Measurements from ENCODE around the gene CDC42EP4. TPM values are rescaled to one million over a fixed set of nuclear protein-coding genes. Genes with fewer than 3 reads are reported as not detected.

The CDC42EP4 gene
- total RNA-seq, 2 donors from 2014 or later: 38.5 to 49.7 TPM

- H3K27ac ChIP-seq (ENCODE audit: low read depth, low read length): no peak overlapping the region
- H3K27me3 Mint-ChIP-seq (ENCODE audit: insufficient read depth): no peaks in the 10 kb centered on the region
- WGBS, 2 experiments (ENCODE audit: insufficient coverage in 1 of 2, insufficient read length in 1 of 2): 91% methylated on average over 8 of the region's 8 CpGs; no CpG with 5 or more reads in 1 of the 2 experiments
- DNase-seq: no peak
- TF ChIP-seq CTCF (conservative IDR thresholded peaks at IDR 0.05): no peak
- peaks cover 2% of the 10 kb centered on the region for H3K9me3 Mint-ChIP-seq
- no peaks in the 10 kb centered on the region for H3K36me3 ChIP-seq (ENCODE audit: control insufficient read depth, insufficient read depth, low read length)
- no peaks in the 10 kb centered on the region for H3K4me1 Mint-ChIP-seq
- no peaks in the 10 kb centered on the region for H3K27me3 ChIP-seq (ENCODE audit: control insufficient read depth, insufficient read depth, low read length, poor library complexity, severe bottlenecking)
- H3K36me3 Mint-ChIP-seq (ENCODE audit: low read depth): no peaks in the 10 kb centered on the region
- H3K4me3 Mint-ChIP-seq: no peak overlapping the region
- H3K27ac Mint-ChIP-seq: no peak overlapping the region
- no peaks in the 10 kb centered on the region for H3K4me1 ChIP-seq (ENCODE audit: control insufficient read depth, insufficient read depth, low read length)
- peaks cover 9% of the 10 kb centered on the region for H3K9me3 ChIP-seq (ENCODE audit: control insufficient read depth, low read length)
- H3K4me3 ChIP-seq (ENCODE audit: low read length): no peak overlapping the region
- H3K9ac ChIP-seq (ENCODE audit: extremely low read depth, low read length, poor library complexity, severe bottlenecking): no peak overlapping the region
These were observed 38.9 kb downstream of the CDC42EP4 start for GRCh38 chr17:73272906-73273218.

GRCh38 chr17:73271072-73271471 is 40.7 kb downstream of the CDC42EP4 start:
- Mint-ChIP-seq H3K9me3 (peaks cover 2% of the 10 kb centered on the region), H3K4me3 (no peak overlapping the region), H3K27me3 (ENCODE audit: insufficient read depth) (no peaks in the 10 kb centered on the region), H3K36me3 (ENCODE audit: low read depth) (no peaks in the 10 kb centered on the region), H3K4me1 (no peaks in the 10 kb centered on the region), H3K27ac (no peak overlapping the region)
- 94 to 99% methylated on average over 7 to 9 of the region's 9 CpGs for WGBS, 2 experiments (ENCODE audit: insufficient coverage in 1 of 2, insufficient read length in 1 of 2)
- Histone ChIP-seq H3K36me3 (ENCODE audit: control insufficient read depth, insufficient read depth, low read length) (no peaks in the 10 kb centered on the region), H3K9me3 (ENCODE audit: control insufficient read depth, low read length) (peaks cover 9% of the 10 kb centered on the region), H3K4me3 (ENCODE audit: low read length) (no peak overlapping the region), H3K27ac (ENCODE audit: low read depth, low read length) (no peak overlapping the region), H3K9ac (ENCODE audit: extremely low read depth, low read length, poor library complexity, severe bottlenecking) (no peak overlapping the region), H3K4me1 (ENCODE audit: control insufficient read depth, insufficient read depth, low read length) (no peaks in the 10 kb centered on the region), H3K27me3 (ENCODE audit: control insufficient read depth, insufficient read depth, low read length, poor library complexity, severe bottlenecking) (no peaks in the 10 kb centered on the region)
- DNase-seq: no peak
- TF ChIP-seq CTCF (conservative IDR thresholded peaks at IDR 0.05): no peak

GRCh38 chr17:73269791-73270190 is 42.0 kb downstream of the CDC42EP4 start:
- H3K27ac Mint-ChIP-seq: no peak overlapping the region
- WGBS, 2 experiments (ENCODE audit: insufficient coverage in 1 of 2, insufficient read length in 1 of 2): 93% methylated on average over 1 of the region's 1 CpG; no CpG with 5 or more reads in 1 of the 2 experiments
- H3K27me3 Mint-ChIP-seq (ENCODE audit: insufficient read depth): no peaks in the 10 kb centered on the region
- no peaks in the 10 kb centered on the region for H3K36me3 Mint-ChIP-seq (ENCODE audit: low read depth)
- H3K9me3 Mint-ChIP-seq: peaks cover 2% of the 10 kb centered on the region
- Histone ChIP-seq H3K9me3 (ENCODE audit: control insufficient read depth, low read length) (peaks cover 9% of the 10 kb centered on the region), H3K9ac (ENCODE audit: extremely low read depth, low read length, poor library complexity, severe bottlenecking) (no peak overlapping the region), H3K4me1 (ENCODE audit: control insufficient read depth, insufficient read depth, low read length) (no peaks in the 10 kb centered on the region), H3K4me3 (ENCODE audit: low read length) (no peak overlapping the region), H3K36me3 (ENCODE audit: control insufficient read depth, insufficient read depth, low read length) (no peaks in the 10 kb centered on the region), H3K27me3 (ENCODE audit: control insufficient read depth, insufficient read depth, low read length, poor library complexity, severe bottlenecking) (no peaks in the 10 kb centered on the region), H3K27ac (ENCODE audit: low read depth, low read length) (no peak overlapping the region)
- no peaks in the 10 kb centered on the region for H3K4me1 Mint-ChIP-seq
- DNase-seq: no peak
- H3K4me3 Mint-ChIP-seq: no peak overlapping the region
- TF ChIP-seq CTCF (conservative IDR thresholded peaks at IDR 0.05): no peak
